HG02763 (cell line): ENCODE measurements around the gene ITGA3.
"Not testable (repeated sequence)": the region's sequence is repeated elsewhere in the genome, so short reads cannot be mapped to it uniquely, and the experiment has no call there.

Source experiments
- ATAC-seq: cut with Tn5 transposase; IDR thresholded peaks from one replicate; pipeline ENCODE4 v1.9.1; 2021; ENCODE audit warnings: mild to moderate bottlenecking, moderate library complexity; ENCODE audit not compliant: unreplicated experiment

ITGA3 gene

DNA sequence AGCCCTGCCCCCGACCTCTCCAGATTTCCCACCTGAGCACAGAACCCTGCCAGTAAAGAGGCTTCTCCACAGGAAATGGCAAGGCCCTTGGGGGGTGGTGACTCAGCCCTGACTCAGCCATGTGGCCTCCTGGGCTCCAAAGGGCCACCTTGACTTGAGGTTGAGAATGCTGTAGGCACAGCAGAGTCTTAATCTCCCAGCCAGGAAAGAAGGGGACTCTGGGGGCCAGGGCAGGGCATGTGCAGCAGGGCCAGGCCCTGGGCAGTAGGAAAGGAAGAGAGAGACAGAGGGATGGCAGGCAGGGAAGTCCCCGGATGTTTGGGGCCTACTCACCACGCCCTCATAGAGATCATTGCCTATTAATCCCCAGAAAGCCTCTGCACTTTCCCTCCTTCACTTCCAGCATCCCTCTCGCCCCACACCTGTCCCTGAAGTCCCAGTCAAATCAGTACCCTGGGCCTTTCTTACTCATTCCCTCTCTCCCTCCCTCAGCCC lies 4.8 kb upstream of the ITGA3 start:
- no peak for ATAC-seq

DNA sequence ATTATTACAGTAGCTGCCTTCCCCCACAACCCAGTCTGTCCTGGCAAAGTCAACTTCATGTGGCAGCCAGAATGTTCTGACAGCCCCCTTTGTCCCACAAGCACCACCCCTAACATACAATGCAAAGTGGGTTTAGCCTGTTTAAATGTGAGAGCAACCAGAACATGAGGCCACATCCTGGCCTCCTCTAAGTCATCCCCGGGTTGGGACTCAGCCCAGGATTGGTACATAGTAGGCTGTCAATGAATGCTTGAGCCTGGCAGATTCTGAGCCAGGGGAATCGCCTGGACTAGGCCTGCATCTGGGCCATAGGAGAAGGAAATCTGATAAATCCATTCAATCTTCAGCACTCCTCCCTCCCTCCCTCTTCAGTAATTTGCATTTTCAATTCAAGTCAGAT lies 4.3 kb upstream of the ITGA3 start:
- no peak for ATAC-seq

DNA sequence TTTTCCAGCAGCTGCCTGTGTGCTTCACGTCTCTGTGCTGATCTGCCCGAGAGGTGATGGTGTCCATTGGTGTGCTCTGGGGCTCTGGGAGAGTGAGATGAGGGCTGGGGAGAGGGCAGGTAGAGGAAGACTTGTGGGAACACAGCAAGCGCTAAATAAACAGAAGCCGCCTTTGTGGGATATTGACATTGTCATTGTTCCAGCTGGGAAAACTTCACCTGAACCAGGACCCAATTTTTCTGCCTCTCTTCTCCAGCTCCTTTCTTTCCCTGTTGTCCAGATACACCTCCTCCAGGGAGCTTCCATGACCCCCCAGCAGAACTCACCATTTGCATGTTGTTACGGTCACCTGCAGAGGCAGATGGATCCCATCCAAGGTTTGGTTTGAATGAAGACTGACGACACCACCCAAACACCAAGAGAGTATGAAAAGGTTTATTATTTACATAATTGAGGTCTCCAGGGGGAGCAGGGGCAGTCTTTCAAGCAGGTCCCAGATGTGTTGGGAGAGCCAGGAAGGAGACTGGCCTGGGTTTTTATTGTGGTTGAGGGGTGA lies 3.6 kb upstream of the ITGA3 start:
- no peak for ATAC-seq

DNA sequence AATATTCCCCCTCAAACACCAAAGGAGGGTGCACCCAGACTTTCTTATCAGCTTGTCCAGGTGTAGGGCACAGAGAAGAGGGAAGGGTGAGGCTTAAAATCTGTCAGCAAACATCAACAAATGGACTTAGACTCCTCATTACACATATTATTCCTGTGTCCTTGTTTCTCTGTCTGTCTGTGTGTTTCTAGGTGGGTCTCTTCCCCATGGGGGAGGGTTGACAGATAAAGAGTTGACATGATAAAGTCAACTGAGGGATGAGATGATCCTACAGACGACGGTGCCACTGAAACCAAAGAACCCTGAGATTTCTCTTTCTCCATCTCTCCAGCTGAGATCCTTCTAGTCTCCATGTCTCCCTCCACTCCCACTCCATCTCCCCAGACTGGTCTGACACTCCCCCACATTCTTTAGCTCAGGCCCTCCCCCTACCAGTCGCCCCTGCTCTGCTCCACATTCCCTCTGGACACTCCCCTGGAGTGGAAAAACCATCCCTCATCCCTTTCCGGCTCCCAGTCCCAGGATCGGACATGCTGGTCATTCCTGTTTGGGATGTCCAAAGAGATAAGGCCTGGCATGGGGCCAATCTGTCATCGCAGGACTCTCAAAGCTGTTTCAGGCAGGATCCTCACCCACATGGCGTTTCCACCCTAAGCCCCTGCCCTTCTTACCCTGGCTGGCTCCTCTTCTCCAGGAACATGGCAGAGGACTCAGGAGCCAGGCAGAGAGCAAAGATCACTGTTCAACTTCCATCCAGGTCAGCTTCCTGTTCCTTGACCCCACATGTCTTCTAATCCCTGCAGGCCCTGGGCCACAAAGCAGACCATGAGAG lies 2.9 kb upstream of the ITGA3 start:
- ATAC-seq = no peak

DNA sequence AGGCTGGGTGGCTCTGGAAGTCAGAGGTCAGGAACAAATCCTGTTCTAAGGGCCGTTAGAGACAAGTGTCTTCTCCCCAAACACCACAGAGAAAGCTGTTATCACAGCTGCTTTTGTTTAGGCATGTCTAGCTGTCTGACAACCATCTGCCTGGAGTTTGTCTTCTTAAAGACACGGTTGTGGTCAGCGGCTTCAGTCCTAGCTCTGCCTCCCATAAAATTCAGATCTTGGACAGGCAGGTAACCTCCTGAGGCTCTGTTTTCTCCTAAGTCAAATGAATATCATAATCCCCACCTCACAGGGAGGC lies 2.3 kb upstream of the ITGA3 start:
- no peak for ATAC-seq

DNA sequence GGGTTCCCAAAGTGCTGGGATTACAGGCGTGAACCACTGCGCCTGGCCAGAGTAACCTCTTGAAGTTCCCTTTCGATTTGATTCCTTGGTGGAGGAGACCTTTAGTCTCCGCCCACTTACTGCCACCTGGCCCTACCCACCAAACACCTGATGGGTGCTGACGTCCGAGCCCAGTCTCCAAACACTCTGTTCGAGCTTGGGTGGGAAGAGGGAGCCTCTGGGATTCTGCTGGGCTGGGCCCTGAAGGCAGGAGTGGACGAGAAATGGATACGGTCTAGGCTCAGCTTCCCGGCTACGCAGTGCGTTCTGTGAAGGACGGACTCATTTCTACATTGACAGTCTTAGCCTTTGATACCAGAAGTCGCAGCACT lies 870 bp upstream of the ITGA3 start:
- ATAC-seq = no peak

DNA sequence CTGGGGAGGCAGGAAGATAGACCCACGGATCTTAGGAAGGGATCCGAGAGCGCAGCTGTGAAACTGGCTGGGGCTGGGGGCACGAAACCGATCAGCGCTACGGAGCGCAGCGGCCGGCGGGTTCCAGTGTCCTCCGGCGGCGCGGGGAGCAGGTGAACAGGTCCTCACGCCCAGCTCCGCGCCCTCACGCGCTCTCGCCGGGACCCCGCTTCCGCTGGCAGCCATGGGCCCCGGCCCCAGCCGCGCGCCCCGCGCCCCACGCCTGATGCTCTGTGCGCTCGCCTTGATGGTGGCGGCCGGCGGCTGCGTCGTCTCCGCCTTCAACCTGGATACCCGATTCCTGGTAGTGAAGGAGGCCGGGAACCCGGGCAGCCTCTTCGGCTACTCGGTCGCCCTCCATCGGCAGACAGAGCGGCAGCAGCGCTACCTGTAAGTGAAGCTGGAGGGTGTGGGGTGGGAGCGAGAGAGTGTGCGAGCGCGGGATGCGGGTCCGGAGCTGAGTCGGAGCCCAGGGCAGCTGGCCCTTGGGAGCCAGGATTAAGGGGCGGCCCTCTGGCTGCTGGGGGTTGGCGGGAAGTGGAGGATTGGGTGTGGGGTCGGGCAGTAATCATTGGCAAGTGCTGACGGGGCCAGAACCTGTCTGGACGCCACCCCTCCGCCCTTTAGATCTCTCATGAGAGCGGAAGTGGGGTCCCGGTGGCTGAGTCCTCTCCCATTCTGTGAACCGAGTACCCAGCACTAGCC lies 479 bp downstream of the ITGA3 start:
- ATAC-seq = peak; percentile 43

DNA sequence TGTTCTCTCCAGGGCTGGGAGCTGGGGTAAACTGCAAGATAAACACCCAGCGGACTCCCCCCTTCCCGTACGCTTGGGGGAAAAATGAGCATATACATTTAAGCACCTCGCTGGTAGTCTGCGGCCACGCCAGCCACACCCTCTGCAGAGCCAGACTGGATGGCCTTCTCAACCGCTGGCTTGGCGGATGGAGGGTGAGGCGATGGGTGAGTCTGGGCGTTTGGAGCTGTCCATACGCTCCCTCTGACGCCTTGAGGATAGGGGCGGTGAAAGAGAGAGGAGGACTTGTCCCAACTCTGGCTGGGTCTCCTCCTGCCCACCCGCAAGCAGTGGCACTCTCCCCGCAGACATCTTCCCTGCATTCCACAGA lies 1.0 kb downstream of the ITGA3 start:
- ATAC-seq = no peak

DNA sequence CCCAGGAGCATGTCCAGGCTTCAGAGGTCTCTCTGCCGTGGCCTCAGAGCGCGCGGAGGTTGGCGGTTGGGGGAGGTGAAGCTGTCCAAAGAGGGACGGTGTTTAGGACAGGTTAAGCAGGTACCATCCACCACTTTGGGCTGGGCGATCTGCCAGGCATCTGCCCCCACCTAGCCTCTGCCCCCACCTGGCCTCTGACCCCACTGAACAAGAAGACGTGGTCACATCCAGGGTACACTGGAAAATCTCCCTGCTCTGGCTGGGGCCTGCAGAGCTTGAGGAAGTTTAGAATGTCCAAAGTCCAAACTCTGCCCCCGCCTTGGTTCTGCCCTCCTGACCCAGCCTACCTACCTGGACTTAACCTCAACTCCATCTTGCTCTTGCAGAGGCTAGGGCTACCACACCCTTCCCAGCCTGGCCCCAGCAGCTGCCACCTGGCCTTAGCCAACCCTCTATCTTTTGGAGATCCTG lies 1.6 kb downstream of the ITGA3 start:
- ATAC-seq = no peak

DNA sequence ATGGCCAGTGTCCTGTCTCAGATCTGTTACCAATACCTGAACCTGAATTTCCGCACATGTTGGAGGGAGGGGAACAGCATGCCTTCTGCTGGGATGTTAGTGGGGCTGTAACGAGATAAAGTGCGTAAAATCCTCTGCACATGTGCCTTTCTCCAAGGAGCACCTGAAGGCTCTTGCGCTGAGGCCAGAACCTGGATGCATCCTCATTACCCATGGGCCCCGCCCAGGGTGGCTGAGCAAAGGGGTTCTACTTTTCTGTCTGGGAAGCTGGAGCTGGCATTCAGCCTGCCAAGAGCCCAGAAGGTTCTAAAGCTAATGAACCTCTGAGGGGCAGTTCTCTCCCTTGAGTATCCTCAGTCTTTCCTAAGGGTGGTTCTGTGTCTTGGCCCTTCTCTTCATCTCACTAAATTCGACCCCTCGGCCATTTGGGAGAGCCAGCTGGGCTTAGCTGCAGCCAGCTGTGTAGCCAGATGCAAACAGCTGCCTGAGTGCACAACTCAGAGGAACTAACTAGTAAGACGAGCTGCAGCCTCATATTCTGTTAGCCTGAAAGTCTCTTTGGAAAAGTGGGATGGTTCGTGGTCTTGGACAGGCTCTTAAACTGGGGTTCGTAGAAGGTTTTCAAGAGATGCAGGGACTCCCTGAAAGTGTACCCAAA lies 2.5 kb downstream of the ITGA3 start:
- no peak for ATAC-seq

DNA sequence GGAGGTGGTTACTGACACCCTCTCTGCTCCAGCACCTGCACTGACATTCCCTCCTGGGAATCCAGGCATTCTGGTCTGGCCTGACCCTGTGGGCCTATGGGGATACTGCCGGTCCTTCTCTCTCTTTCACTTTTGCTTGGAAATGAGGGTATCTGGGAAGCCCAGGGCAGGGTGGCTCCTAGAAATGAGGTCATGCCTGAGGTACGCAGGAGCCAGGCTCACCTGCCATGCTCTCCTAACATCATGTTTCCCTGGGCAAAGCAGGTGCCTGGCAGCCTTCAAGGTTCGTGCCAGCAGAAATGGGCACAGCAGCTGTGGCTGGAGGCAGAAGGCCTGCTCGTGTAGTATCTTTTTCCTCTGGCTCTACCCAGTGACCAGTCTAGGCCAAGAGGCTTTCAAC lies 3.3 kb downstream of the ITGA3 start:
- ATAC-seq = no peak

DNA sequence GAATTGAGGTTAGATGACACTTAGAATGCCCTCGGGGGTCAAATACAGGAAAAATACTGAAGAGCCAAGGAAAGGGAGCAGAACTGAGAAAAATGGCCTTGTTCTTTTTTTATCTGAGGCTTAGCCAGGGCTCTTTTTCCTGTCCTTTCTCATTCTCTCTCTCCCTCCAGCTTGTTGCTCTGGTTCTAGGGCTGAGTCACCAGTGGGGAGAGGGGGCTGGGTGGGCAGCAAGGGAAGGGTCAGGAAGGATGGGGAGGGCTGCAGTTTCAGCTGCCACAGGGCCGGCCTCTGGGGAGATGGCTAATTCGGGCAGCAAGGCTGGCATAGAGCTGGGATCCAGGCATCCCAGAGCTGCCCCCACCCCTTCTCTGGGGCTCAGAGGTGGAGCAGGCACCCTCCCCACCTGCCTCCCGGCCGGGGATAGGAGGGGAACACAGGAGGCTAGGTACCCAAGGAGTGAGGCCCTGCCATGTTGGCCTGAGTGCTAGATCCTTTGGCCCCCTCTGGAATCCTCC lies 3.9 kb downstream of the ITGA3 start:
- no peak for ATAC-seq

DNA sequence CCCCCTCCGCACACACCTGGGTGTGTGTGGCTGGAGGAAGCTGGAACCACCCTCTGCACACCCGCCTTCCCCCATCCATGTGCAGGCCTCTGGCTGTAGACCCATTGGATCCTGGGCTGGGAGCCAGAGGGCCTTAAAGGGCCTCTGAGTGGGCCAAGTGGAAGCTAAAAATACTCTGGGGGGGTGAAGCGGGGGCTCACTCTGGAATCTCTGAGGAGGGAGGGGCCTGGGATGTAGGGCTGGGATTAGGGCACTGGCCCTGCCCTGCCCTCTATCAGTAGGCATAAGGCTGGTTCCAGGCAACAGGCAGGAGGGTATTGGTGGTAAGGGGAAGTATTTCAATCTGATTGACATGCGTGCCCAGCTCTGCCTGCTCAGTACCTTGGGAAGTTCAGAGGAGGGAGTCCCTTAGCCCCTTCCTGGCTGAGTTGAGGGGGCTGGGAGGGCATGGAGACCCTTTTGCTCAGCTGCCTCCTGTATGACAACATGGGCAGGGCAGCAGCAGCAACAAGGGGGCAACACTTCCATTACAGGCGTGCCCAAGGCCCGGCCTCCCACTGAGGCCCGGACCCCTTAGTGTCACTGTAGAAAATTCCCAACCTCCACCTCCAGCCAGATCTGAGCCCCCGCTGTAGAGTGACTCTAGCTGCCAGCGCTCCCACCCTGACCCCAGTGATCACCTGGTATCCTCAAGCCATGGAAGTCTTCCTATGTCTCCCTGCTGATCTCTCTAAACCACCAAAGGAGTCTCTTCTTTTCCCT lies 5.2 kb downstream of the ITGA3 start:
- no peak for ATAC-seq

DNA sequence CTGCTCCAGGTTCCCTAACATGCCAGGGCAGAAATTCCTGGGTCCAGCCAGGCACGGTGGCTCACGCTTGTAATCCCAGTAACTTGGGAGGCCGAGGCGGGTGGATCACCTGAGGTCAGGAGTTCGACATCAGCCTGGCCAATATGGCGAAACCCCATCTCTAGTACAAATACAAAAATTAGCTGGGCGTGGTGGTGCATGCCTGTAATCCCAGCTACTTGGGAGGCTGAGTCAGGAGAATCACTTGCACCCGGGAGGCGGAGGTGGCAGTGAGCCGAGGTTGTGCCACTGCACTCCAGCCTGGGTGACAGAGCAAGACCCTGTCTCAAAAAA lies 5.8 kb downstream of the ITGA3 start:
- not testable (repeated sequence) for ATAC-seq

DNA sequence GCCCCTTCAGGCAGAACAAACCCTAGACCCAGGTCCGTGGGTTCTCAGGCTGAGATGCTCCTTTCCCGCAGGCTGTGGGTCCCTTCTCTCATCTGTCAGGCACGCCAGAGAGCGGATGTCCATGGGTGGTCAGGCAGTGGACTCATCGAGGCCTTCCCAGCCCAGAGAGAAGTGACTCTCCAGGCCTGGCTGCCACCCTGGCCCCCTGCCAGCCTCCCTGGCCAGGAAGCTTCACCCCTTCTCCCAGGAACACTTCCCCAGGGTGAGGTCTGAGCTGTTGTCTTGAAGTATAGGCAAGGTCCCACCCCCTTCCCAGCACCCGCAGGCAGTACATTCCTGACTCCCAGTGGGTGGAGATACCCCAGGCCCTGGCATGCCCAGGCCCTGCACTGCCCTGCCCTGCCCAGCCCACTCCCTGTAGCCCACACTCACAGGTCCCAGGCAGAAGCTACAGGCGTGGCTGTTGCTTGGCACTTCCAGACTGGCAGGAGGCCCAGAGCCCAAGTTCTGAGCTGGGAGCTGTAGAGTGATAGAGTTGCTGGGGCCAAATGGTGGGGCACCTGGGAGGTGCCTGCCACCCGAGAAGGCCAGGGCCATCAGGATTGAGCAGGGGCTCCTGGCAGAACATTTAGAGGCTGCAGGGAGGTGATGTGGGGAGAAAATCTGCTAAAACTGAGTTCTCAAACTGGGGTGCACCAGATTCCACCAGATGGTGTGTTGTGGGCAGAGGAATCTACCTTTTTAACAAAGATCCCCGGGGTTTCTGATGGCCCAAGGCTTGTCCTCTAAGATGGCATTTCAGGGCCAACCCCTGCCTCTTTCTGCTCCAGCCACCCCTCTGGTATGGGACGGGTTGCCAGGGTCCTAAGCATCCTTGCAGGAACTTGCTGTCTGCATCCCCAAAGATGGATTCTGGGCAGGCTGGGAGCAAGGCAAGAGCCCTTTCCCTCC lies 6.7 kb downstream of the ITGA3 start:
- ATAC-seq = no peak

DNA sequence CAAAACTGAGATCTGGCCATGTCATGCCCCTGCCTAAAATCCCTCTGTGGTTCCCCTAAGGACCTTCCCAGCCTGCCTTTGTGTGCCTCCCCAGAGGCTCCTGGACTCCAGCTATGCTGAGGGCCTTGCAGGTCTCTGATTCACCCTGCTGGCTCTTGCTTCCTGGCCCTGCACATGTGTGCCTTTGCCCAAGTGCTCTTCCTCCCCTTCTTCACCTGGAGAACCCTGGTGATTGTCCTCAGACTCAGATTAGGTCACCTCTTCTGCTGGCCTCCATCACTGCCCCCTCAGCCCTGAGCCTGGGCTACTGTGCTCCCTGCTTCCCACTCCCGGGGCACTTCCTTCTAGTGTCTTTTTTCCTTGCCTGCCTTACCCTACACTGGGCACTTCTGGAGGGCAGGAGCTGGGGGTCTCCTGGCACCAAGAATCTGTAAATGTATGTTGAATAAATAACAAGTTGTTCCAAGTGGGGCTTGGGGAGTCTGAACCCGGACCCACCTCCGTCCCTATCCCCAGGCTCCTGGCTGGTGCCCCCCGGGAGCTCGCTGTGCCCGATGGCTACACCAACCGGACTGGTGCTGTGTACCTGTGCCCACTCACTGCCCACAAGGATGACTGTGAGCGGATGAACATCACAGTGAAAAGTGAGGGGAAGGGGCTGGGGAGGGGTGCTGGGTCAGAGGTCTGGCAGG lies 7.8 kb downstream of the ITGA3 start:
- no peak for ATAC-seq

DNA sequence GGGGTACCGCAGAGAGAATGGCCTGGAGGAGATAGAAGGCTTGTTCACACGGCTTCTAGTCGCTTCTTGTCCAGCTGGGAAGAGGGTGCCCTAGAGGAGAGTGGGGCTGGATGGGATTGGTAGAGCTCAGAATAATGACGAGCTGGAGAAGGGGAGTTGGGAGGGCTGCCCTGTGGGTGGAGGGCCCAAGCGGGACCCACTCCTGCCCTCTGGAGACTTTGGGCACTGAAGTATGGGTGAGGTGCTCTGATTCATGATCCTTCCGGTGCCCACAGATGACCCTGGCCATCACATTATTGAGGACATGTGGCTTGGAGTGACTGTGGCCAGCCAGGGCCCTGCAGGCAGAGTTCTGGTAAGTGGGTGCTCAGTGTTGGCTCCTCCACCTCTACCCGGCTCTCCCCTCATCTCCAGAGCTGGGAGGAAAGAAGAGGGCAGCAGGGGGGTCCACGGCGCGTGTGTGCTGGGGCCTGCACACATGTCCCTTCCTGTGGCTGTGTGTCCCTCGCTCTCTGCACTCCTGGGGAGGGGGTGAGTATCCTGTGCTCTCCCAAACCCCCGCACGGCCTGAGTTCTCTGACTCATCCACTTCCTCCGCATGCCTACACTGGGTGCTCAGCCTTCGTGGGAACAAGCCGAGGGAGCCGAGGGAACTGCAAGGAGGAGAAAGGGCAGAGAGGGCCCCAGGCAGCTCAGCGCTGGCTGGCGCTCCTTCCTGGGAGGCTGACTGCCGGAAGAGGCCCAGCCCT lies 8.5 kb downstream of the ITGA3 start:
- no peak for ATAC-seq

DNA sequence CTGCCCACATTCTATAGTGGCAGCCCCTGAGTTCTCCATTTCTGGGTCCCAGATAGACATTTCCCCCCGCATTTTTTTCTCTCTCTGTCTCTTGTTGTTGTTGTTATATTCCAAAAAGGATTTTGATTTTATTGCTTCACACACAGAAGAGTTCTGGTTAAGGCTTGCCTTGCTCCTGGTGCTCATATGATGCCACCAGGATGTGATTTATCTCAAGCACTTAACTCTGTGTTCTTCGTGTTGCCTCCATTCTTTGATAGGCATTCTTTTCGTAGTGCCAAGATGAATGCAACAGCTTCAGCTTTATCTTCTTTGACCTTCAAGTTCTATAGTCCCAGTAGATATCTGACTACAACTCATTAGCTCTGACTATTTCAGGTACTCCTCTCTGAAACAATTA lies 9.1 kb downstream of the ITGA3 start:
- no peak for ATAC-seq
